ENCODE results near the gene NSUN3.
"Not testable (repeated sequence)": the region's sequence is repeated elsewhere in the genome, so short reads cannot be mapped to it uniquely, and the experiment has no call there.

The NSUN3 gene

DNA sequence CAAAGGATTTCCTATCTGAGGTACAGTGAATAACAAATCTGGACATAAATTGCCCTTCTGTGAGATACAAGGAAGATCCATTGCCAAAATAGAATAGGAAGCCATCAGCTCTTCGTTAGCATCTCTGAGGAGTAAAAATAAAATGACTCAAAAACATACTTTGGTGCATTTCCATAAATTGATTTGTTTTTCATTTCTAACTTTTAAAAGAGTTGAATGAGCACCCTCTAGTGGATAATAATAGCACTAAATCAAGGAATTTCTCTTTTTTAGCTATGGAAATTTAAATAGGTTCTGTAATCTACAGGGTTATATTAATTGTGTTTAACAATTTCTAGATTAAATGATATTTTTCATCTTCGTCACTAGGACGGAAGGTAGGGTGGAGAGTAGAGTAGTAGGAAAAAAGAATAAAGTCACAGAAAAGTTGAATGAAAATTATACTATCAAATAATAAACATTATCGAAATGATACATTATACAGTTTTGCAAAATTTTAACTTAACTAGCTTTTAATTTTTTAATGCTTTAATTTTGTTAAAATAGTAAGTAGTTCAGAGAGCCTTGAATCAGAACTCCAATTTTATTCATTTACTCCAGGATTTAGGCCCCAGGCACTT is 6.4 kb downstream of the NSUN3 start:
- no peak overlapping the region for H3K4me3 ChIP-seq (ENCODE audit: low read depth, low read length)
- TF ChIP-seq, protein P1, sequence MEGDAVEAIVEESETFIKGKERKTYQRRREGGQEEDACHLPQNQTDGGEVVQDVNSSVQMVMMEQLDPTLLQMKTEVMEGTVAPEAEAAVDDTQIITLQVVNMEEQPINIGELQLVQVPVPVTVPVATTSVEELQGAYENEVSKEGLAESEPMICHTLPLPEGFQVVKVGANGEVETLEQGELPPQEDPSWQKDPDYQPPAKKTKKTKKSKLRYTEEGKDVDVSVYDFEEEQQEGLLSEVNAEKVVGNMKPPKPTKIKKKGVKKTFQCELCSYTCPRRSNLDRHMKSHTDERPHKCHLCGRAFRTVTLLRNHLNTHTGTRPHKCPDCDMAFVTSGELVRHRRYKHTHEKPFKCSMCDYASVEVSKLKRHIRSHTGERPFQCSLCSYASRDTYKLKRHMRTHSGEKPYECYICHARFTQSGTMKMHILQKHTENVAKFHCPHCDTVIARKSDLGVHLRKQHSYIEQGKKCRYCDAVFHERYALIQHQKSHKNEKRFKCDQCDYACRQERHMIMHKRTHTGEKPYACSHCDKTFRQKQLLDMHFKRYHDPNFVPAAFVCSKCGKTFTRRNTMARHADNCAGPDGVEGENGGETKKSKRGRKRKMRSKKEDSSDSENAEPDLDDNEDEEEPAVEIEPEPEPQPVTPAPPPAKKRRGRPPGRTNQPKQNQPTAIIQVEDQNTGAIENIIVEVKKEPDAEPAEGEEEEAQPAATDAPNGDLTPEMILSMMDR (IDR thresholded peaks at IDR 0.05; ENCODE audit: control insufficient read depth, extremely low read depth, insufficient read depth), result peak; percentile 42
- no peak for DNase-seq (ENCODE audit: low read depth)

DNA sequence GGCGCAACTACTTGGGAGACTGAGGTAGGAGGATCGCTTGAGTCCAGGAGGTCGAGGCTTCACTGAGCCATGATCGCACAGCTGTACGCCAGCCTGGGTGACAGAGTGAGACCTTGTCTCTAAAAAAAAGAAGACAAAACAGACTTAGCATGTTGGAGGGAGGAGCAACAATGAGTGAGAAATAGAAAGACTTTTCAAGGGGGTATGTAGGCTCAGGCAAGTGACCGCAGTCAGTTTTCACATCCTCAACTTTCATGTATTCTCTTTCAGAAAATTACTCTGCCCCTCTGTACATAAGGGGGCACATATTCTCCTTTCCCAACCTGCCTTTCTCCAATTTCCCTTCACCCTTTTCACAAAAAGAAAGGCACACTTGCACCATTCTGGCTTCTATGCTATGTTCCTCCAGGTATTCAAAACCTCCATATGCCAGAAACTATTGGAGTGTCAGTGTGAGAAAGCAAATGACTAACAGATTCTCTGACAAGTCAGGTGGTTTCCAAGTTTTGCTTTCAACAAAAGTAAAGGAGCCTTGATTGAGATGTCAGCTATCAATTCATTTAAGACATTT is 7.6 kb downstream of the NSUN3 start:
- no peak overlapping the region for H3K4me3 ChIP-seq (ENCODE audit: low read depth, low read length)
- TF ChIP-seq, protein P1 (IDR thresholded peaks at IDR 0.05; ENCODE audit: control insufficient read depth, extremely low read depth, insufficient read depth), result no peak
- DNase-seq (ENCODE audit: low read depth), result no peak

DNA sequence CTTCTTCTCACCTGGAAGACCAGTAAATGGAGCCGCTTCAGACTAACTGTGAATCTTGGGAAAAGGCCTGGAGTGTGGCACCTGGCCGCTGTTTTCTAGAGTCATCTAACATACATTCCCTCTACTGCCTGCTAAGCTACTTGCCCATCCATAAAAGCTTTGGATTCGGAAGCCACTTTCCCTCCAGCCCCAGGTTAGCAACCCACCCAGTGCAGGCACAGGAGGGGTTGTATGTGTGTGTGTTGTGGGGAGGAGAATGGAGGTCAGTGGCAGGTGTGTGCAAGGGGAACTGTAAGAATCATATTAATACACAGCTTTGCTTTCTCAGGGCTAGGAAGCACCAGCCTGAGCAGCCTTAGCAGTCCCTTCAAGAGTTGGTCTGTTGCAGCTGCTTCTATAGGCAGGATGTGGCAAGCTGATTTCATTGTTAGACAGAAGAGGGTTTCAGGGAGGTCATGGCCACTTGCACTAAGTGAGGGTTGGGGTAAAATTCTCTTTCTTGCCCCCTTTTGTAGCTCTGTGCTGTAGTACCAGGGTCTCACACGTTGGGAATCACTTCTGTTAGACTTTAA is 8.9 kb downstream of the NSUN3 start:
- TF ChIP-seq, protein P1 (IDR thresholded peaks at IDR 0.05; ENCODE audit: control insufficient read depth, extremely low read depth, insufficient read depth), result no peak
- H3K4me3 ChIP-seq (ENCODE audit: low read depth, low read length), result no peak overlapping the region
- DNase-seq (ENCODE audit: low read depth), result no peak

DNA sequence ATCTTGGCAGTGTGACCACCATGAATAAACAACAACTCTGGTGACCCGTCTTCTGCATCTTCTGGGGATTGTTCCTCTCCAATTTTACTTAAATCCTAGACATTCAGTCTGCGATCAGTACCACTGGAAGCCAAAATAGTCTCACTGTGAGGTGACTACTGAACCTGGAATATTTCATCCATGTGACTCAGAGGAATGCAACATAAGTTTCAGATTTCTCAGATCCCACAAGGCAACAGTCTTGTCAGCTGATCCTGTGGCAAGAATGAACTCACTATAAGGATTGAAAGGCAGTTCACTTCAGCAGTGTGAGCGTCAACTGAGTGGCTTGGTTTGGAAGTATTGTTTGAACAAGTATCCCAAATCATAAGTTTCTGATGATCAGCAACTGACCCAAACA is 13.2 kb downstream of the NSUN3 start:
- DNase-seq (ENCODE audit: low read depth), result no peak
- no peak overlapping the region for H3K4me3 ChIP-seq (ENCODE audit: low read depth, low read length)
- TF ChIP-seq, protein P1 (IDR thresholded peaks at IDR 0.05; ENCODE audit: control insufficient read depth, extremely low read depth, insufficient read depth), result no peak

DNA sequence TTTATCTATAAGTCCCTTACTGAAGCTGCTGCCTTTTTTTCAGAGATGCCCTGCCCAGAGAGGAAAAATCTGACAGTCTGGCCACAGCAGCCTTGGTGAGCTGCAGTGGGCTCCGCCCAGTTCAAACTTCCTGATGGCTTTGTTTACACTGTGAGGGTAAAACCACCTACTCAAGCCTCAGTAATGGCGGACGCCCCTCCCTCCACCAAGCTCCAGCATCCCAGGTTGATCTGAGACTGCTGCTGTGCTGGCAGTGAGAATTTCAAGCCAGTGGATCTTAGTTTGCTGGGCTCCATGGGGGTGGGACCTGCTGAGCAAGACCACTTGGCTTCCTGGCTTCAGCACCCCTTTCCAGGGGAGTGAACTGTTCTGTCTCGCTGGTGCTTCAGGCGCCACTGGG is 17.7 kb downstream of the NSUN3 start:
- not testable (repeated sequence) for DNase-seq (ENCODE audit: low read depth); H3K4me3 ChIP-seq (ENCODE audit: low read depth, low read length)

DNA sequence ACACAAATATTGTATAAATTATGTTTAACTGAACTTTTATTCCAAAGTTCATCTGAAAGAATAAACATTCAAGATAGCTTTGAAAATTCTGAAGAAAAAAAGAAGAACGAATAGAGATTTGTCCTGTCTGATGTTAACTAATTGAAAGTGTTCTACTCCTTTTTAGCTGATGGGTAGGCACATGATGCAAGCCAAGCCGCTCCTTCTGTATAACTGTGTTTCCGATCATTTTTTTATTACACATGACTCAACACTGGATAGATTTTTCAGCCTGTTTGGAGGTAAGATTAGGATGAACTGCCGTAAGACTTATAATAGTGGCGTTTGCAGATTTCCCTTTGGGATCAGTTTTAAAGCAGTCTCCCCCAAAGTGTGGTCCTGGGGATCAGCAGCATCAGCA is 19.0 kb downstream of the NSUN3 start:
- DNase-seq (ENCODE audit: low read depth), result no peak
- no peak overlapping the region for H3K4me3 ChIP-seq (ENCODE audit: low read depth, low read length)
- TF ChIP-seq, protein P1 (IDR thresholded peaks at IDR 0.05; ENCODE audit: control insufficient read depth, extremely low read depth, insufficient read depth), result no peak

DNA sequence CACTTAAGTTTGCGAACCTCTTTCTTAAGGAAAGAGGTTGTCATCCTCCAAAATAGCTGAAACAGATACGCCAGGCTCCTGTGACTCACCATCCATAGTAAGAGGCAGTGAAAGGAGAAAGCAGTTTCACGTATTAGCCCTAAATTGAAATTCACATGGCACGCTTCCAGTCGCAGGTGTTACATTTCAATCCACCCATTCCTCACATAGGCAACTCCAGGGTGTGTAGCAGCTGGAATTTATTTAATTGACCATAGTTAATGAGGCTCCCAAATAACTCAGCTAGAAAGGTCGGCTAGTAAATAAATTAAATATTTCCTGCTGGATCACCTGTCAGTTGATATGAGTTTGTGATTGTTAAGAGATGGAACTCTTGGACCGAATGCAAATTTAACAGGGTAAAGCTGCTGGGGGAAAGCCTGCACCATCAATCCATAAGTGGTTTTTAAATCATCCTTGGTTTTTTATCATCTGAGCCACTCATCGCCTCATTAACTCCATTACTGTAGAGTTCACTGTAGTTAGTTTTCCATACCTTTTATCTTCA is 19.6 kb downstream of the NSUN3 start:
- H3K4me3 ChIP-seq (ENCODE audit: low read depth, low read length), result no peak overlapping the region
- no peak for DNase-seq (ENCODE audit: low read depth)
- TF ChIP-seq, protein P1 (IDR thresholded peaks at IDR 0.05; ENCODE audit: control insufficient read depth, extremely low read depth, insufficient read depth), result no peak

All from LNCaP clone FGC (cell line).